Ectodermal cell (in vitro differentiated cells): ENCODE measurements around the gene NPHP4.

Experiments
- H3K27ac ChIP-seq: 2 replicates; pipeline ENCODE4 v1.7.0; 2013; ENCODE audit warnings: mild to moderate bottlenecking, low read depth, low read length; ENCODE audit not compliant: insufficient read depth, poor library complexity, severe bottlenecking
- H3K27me3 ChIP-seq: 2 replicates; pipeline ENCODE4 v1.7.0; 2013; ENCODE audit warnings: mild to moderate bottlenecking, low read length; ENCODE audit not compliant: insufficient read depth, control insufficient read depth, poor library complexity, severe bottlenecking
- H3K36me3 ChIP-seq: one replicate; pipeline ENCODE4 v1.7.0; 2013; ENCODE audit warnings: low read length; ENCODE audit not compliant: control insufficient read depth, insufficient read depth
- H3K4me1 ChIP-seq: one replicate; pipeline ENCODE4 v1.7.0; 2013; ENCODE audit warnings: low read length; ENCODE audit not compliant: control insufficient read depth, insufficient read depth
- H3K4me3 ChIP-seq: 2 replicates; pipeline ENCODE4 v1.7.0; 2013; ENCODE audit warnings: low read depth, low read length, control low read depth; ENCODE audit not compliant: insufficient read depth
- H3K9me3 ChIP-seq: 2 replicates; pipeline ENCODE4 v1.7.0; 2013; ENCODE audit warnings: mild to moderate bottlenecking, low read length, moderate library complexity; ENCODE audit not compliant: control insufficient read depth
- WGBS, 2 experiments: methylation state at CpG; one replicate each; pipeline ENCODE4 v1.1.7; 2013; ENCODE audit warnings: missing lambda C conversion rate in 2 of 2; 5-methylcytosine and 5-hydroxymethylcytosine counted together

NPHP4 gene

DNA sequence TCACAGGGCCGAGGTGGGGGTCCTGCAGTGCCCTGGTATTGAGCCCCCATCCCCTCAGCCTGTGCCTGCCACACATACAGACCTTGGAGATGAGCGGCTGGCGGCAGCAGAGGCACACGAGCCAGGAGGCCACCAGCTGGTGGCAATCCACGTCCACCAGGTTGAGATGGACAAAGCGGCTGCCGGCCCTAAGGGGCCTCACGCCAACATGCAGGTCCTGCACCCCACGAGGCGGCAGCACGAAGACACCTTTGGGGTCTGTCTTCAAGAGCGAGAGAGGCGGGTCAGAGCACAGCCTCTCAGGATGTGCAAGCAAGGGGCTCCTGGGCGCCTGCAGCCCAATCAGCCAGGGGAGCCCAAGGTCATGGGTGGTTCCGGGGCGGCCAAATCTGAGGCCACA is 128.0 kb downstream of the NPHP4 start:
- Histone ChIP-seq H3K27ac (no peak overlapping the region), H3K4me3 (no peak overlapping the region), H3K4me1 (peaks cover 17% of the 10 kb centered on the region), H3K9me3 (no peaks in the 10 kb centered on the region), H3K36me3 (no peaks in the 10 kb centered on the region), H3K27me3 (no peaks in the 10 kb centered on the region)
- WGBS, 2 experiments: 95 to 96% methylated on average over 16 of the region's 16 CpGs

DNA sequence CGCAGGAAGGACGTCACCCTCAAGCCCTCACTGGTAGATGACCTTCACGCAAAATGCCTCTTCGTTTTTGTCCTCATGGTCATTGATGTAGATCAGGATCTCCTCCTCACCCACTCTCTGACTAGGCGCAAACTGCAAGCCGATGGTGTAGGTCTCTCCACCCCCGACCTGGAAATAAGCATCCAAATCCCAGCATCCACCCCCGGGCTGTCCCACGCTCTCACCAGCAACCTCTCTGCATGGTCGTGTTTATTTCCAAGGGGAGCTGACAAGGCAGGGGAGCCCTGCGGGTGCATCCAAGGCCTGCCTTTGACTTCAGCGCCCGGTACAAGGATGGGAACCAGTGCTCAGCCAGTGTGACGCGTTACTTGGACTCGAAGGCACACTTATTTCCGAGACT is 129.0 kb downstream of the NPHP4 start:
- no peak overlapping the region for H3K27ac ChIP-seq
- H3K36me3 ChIP-seq: no peaks in the 10 kb centered on the region
- H3K4me3 ChIP-seq: no peak overlapping the region
- no peaks in the 10 kb centered on the region for H3K9me3 ChIP-seq
- H3K4me1 ChIP-seq: peaks cover 17% of the 10 kb centered on the region
- no peaks in the 10 kb centered on the region for H3K27me3 ChIP-seq
- 94 to 95% methylated on average over 17 of the region's 17 CpGs for WGBS, 2 experiments

DNA sequence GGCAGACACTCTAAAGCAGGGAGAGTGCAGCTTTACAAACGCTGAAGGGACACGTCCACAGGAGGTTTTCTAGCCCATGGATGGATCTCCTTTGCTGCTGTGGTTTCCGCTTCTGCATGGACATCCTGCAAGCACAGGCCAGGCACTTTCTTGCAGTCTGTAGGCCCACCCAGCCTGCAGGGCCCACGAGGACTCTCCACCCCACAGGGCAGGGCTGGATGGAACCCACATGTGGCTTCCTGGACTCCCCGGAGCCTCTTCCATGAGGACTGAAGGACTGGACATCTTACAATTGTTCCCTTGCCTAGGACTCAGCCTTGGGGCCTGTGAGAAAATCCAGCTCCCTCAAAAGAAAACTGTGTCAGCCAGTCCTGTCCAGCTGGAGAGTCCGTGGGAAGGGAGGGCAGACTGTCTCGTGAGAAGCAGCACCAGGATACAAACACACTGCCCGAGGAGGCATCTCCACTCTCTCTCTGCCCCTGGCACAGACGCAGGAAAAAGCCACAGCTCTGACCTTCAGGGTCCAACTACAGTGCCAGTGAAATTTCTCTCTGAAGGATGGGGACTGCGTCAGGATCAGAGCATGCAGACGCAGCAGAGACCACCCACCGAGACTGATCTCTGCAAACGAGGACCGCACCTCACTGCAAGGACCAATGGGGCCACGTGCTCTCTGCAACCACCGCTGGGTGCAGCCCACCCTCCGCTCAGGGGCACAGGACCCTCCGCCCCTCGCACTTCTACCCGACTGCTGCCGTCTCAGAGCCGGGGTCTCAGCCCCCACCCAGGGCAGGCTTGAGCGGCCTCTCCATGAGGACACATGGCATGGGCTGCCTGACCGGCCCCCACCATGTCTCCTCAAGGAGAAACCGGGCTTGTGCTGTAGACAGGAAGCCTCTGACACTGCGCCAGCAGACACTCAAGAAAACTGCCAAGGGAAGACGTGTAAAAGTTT is 130.1 kb downstream of the NPHP4 start:
- Histone ChIP-seq H3K27ac (no peak overlapping the region), H3K36me3 (no peaks in the 10 kb centered on the region), H3K9me3 (no peaks in the 10 kb centered on the region), H3K4me3 (no peak overlapping the region), H3K27me3 (no peaks in the 10 kb centered on the region), H3K4me1 (peaks cover 17% of the 10 kb centered on the region)
- WGBS, 2 experiments: 94% methylated on average over 26 of the region's 27 CpGs

DNA sequence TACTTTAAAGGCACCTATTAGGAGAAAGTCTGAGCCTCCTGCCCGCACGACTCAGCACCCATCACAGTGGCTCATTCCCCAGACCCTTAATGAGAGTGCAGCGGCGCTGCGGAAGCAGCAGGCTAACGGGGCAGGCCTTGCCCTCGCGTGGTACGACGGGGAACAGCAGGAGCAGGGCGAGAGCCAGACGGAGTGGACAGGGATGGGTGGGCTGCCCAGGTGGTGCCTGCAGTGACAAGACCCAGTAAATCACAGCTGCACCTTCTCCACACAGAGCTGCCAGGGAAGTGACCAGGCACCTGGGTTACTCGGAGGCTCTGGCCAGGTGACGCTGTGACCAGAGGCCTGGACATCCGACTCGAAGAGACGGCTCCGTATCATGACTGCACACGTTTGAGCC is 131.9 kb downstream of the NPHP4 start:
- Histone ChIP-seq H3K27ac (no peak overlapping the region), H3K36me3 (no peaks in the 10 kb centered on the region), H3K4me1 (peaks cover 6% of the 10 kb centered on the region), H3K4me3 (no peak overlapping the region), H3K27me3 (no peaks in the 10 kb centered on the region), H3K9me3 (no peaks in the 10 kb centered on the region)
- 91 to 92% methylated on average over 19 of the region's 19 CpGs for WGBS, 2 experiments

DNA sequence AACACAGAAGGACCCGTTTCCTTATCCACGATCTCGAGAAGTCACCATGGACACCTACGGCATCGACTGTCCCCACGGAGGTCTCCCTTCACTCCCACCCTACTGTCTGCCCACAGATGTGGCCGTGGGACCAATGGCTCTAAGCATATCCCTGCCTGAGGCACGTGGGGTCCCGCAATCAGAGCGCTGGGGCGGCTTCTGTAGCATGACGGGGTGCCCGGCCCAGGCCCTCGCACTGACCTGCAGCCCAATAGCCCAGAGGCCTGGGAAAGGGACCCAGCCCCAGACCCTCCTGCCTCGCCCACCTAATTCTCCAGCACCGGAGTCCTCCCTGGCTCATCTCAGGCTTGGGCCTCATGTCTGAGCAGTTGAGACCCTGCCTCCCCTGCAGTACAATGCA is 132.5 kb downstream of the NPHP4 start:
- H3K4me1 ChIP-seq: peaks cover 1% of the 10 kb centered on the region
- no peaks in the 10 kb centered on the region for H3K36me3 ChIP-seq
- no peaks in the 10 kb centered on the region for H3K9me3 ChIP-seq
- 95% methylated on average over 16 of the region's 16 CpGs for WGBS, 2 experiments
- no peak overlapping the region for H3K4me3 ChIP-seq
- no peak overlapping the region for H3K27ac ChIP-seq
- H3K27me3 ChIP-seq: no peaks in the 10 kb centered on the region

DNA sequence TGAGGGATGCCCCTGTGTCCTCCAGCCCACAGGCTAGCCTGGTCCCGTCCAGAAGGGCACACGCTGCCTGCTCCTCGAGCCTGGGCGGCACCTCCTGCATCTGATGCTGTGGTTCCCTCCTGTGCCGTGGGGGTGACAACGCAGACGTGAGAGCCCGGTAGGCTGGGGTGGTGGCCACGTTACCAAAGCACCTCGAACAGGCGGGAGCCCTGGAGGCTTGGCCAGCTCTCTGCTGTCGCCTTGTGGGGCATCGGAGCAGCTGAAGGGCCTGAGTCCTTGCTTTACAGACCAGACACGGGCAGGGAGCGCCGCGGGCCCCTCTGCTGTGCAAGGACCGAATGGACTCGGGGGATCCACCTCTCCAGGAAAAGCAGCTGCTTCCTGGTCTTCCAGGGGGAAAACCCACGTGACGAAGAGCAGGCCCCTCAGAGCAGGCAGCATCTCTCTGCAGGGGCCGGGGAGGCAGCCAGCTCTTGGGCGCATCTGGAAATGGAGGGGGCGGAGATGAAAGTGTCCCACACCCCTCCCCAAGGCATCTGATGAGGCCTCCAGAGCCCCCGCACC is 133.3 kb downstream of the NPHP4 start:
- Histone ChIP-seq H3K4me1 (no peaks in the 10 kb centered on the region), H3K36me3 (no peaks in the 10 kb centered on the region), H3K4me3 (no peak overlapping the region), H3K27me3 (no peaks in the 10 kb centered on the region), H3K27ac (no peak overlapping the region), H3K9me3 (no peaks in the 10 kb centered on the region)
- 91 to 92% methylated on average over 25 of the region's 25 CpGs for WGBS, 2 experiments

DNA sequence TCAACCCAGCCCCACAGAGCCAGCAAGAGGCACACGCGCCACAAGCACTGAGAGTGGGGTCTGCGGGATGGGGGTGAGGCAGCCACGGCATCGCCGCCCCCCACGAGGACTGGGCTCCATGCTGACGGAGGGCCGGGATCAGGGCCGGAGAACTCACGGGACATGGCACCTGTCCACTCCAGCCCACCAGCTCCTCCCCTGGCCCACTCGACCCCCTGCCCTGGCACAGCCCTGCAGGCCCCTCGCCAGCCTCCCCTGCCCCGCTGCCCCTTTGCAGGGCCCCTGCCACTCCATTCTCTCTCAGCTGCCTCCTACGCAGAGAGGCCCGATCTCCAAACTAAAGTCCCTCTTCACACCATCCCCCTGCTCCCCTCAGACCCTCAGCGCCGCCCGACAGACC is 134.0 kb downstream of the NPHP4 start:
- Histone ChIP-seq H3K4me1 (no peaks in the 10 kb centered on the region), H3K27me3 (no peaks in the 10 kb centered on the region), H3K27ac (no peak overlapping the region), H3K4me3 (no peak overlapping the region), H3K9me3 (no peaks in the 10 kb centered on the region), H3K36me3 (no peaks in the 10 kb centered on the region)
- WGBS, 2 experiments: 90 to 92% methylated on average over 19 of the region's 19 CpGs

DNA sequence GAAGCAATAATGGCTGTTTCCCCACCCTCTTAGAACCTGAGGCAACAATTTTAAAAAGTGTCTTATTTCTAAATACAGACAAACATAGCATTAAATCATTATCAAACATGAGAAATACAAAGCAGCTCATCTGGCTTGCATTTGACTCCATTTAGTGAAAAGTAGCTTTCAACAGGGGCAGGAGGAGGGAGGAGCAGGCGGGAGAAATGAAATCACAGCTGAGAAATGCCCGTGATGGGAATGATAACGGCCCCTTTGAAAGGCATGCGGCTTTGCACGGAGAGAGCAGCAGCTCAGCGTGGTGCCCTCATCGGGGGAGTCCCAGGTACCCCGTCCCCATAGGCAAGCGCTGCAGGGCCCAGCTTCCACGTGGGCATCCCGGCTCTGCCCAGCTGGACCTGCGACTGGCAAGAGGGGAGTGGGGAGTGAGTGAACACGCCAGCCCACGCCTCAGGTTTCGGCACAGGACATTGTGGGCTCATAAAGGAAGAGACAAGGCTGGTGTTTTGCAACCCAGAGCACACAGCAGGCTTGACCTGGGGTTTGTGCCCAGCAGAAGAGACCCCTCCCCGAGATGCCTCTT is 134.6 kb downstream of the NPHP4 start:
- Histone ChIP-seq H3K36me3 (no peaks in the 10 kb centered on the region), H3K27ac (no peak overlapping the region), H3K4me1 (no peaks in the 10 kb centered on the region), H3K9me3 (no peaks in the 10 kb centered on the region), H3K4me3 (no peak overlapping the region), H3K27me3 (no peaks in the 10 kb centered on the region)
- 76 to 77% methylated on average over 16 of the region's 16 CpGs for WGBS, 2 experiments

DNA sequence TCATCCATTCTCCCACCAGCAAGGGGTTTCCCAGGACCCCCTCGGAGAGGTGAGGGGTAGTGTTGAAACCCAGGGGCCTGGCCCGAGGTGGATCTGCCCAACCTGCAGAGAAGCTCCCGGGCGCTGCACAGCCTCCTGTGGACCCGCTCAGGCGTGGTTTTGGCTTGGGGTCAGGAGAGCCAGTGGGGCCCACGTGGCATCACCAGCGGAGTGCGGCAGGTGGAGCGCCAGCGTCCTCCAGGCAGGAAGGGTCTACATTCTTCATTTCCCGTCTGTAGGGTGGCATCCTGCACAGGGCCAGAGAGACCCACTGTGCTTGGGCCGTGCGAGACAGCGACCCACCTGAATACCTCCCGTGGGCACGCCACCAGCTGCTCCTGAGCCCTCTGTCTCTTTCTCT is 135.2 kb downstream of the NPHP4 start:
- no peak overlapping the region for H3K27ac ChIP-seq

DNA sequence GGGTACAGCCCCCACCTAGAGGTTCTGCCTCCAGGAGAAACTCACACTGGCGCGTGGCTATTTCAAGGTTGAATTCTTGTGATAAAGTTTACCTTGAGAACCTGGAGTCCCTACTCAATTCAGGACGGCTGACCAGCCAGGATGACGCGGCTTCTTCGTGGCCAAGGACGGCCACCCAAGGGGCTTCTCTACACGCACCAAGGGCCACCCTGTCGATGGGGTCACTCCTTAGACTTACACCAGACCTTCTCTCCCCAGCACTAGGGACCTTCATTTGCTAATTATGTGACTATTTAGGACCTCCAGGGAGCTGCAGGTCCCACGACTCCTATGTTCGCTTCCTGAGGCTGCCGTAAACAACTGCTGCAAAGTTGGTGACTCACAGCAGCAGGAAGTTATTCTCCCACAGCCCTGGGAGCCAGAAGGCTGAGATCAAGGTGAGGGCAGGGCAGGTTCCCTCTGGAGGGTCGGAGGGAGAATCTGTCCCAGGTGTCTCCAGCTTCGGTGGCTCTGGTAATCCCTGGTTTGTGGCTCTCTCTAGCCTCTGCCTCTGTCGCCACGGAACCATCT is 135.9 kb downstream of the NPHP4 start:
- H3K4me1 ChIP-seq: no peaks in the 10 kb centered on the region
- 91 to 93% methylated on average over 16 of the region's 16 CpGs for WGBS, 2 experiments
- no peak overlapping the region for H3K4me3 ChIP-seq
- H3K27me3 ChIP-seq: no peaks in the 10 kb centered on the region
- no peak overlapping the region for H3K27ac ChIP-seq
- no peaks in the 10 kb centered on the region for H3K9me3 ChIP-seq
- H3K36me3 ChIP-seq: no peaks in the 10 kb centered on the region

More for the DNA sequence above, 135.2 kb downstream of the NPHP4 start:
- Histone ChIP-seq H3K27me3 (no peaks in the 10 kb centered on the region), H3K9me3 (no peaks in the 10 kb centered on the region), H3K4me3 (no peak overlapping the region), H3K36me3 (no peaks in the 10 kb centered on the region), H3K4me1 (no peaks in the 10 kb centered on the region)
- 95 to 96% methylated on average over 17 of the region's 17 CpGs for WGBS, 2 experiments
